Right lobe of liver (tissue), 4 donors: Measurements from ENCODE around the gene NPRL2.

Experiments
- CTCF ChIP-seq, 4 donors: fragments of 200-600 bp in 3 of 4; fragments of 450-650 bp in 1 of 4; IDR thresholded peaks; one replicate each; pipeline versions ENCODE4 v1.5.1 to v1.8.0; 2016 to 2022; ENCODE audit warnings: antibody characterized with exemption in 4 of 4, mild to moderate bottlenecking in 2 of 4
- POLR2A ChIP-seq: fragments of 450-650 bp; IDR thresholded peaks from one replicate; pipeline ENCODE4 v1.6.1; 2017; ENCODE audit warnings: antibody characterized with exemption, mild to moderate bottlenecking
- donor health status: DM: no; HTN: no; CAD: no.
- donor health status: DM: no; HTN: no; CAD: no.
- donor health status: DM: no; HTN: yes; CAD: no.

DNA sequence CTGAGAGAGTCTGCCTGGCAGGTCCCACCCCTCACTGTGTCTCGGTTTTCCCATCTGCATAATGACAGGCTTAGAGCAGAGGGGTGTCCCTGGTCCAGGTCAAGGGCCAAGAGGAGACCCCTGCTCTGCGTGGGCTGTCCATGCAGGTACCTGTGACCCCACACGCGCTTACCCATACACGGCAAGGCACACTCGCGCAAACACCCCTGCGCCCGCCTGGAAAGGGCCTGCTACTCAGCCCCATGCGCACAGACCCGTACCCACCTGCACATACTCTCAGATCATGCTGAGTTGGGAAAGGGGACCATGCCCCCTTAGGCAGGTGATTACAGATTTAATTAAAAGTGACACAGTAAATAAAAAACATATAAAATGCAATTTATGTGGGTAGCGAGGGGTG lies 32.1 kb upstream of the NPRL2 start:
- TF ChIP-seq CTCF (IDR thresholded peaks at IDR 0.05), result no peak
- TF ChIP-seq POLR2A, result no peak
